Measurements from ENCODE around the gene ARL4D. TPM values are rescaled to one million over a fixed set of nuclear protein-coding genes. Genes with fewer than 3 reads are reported as not detected.

Gene ARL4D
- total and polyA plus RNA-seq, 2 of the 4 experiments (the other 2 are of a cell fraction): 12.5 to 30.7 TPM

- Histone ChIP-seq H3K4me3 (ENCODE audit: insufficient read depth, low read depth, low read length) (no peak overlapping the region), H2BK15ac (ENCODE audit: low read depth, low read length) (no peak overlapping the region), H2AFZ (replicated peaks; ENCODE audit: low read length, poor library complexity) (peak overlapping the region; percentile 46), H3K56ac (ENCODE audit: extremely low read depth, insufficient read depth, low read length) (no peak overlapping the region), H2BK120ac (ENCODE audit: low read depth, low read length) (peak overlapping the region; percentile 23; the same call in 1 of the 2 replicates), H3K79me1 (ENCODE audit: low read depth in 1 of 2, low read length in 2 of 2) (peaks cover 0 to 17% of the 10 kb centered on the region in 2 experiments; a peak in 2 of 4 replicates), H2BK5ac (ENCODE audit: low read depth, low read length, poor library complexity, severe bottlenecking) (peak overlapping the region; percentile 14), H3K4me1 (ENCODE audit: control insufficient read depth, insufficient read depth, low read length) (peaks cover 11% of the 10 kb centered on the region), H2AK9ac (replicated peaks; ENCODE audit: low read depth, low read length, poor library complexity) (peak overlapping the region; percentile 38), H4K91ac (ENCODE audit: insufficient read depth, low read depth, low read length) (no peak overlapping the region), H4K5ac (ENCODE audit: low read depth, low read length) (no peak overlapping the region), H3K9ac (ENCODE audit: low read depth, low read length) (no peak overlapping the region), H3K4me2 (ENCODE audit: low read depth, low read length) (no peak overlapping the region), H3K27me3 (ENCODE audit: control insufficient read depth, insufficient read depth, low read length) (no peaks in the 10 kb centered on the region), H4K8ac (ENCODE audit: low read depth in 2 of 2, low read length in 2 of 2) (no peak overlapping the region), H2BK20ac (ENCODE audit: low read depth, low read length) (0 out of 2 replicates have a peak overlapping the region, but pooled peaks have one; percentile 21), H3K4ac (ENCODE audit: low read depth, low read length) (peak overlapping the region; percentile 46), H2AK5ac (ENCODE audit: low read depth, low read length) (peak overlapping the region; percentile 54), H3K36me3 (ENCODE audit: control insufficient read depth, insufficient read depth, low read length) (no peaks in the 10 kb centered on the region), H3K23ac (ENCODE audit: low read depth, low read length) (no peak overlapping the region), H3K27ac (ENCODE audit: insufficient read depth, low read length) (0 out of 2 replicates have a peak overlapping the region, but pooled peaks have one; percentile 5), H3K9me3 (ENCODE audit: control insufficient read depth, insufficient read depth, low read length) (no peaks in the 10 kb centered on the region), H3K9me1 (ENCODE audit: insufficient read depth, low read length) (peaks cover 7% of the 10 kb centered on the region), H3K14ac (replicated peaks; ENCODE audit: low read depth, low read length) (no peak overlapping the region), H3K18ac (ENCODE audit: low read depth, low read length) (no peak overlapping the region), H4K20me1 (ENCODE audit: insufficient read depth, low read length) (peaks cover 5% of the 10 kb centered on the region; the same call in 1 of the 2 replicates)
- WGBS, 2 experiments (ENCODE audit: extremely low coverage in 2 of 2, insufficient read length in 1 of 2): 90% methylated on average over 2 of the region's 5 CpGs; no CpG with 5 or more reads in 1 of the 2 experiments
- BruUV-seq (replicated peaks): no TSS peak
- intact Hi-C loops (cut with micrococcal nuclease) (no loop called here), in situ Hi-C loops (cut with MboI; ENCODE audit: low sequenced_read_pairs) (loop anchor here (25.0 kb wide), 1 partner anchor 369 kb away; the partner anchor contains the start of genes PTGES3L, RPL27 and RUNDC1), dilution Hi-C loops (cut with HindIII; ENCODE audit: low sequenced_read_pairs, unreplicated experiment) (no loop called here)
- no peak for TF ChIP-seq NFE2L2 (IDR thresholded peaks at IDR 0.05; ENCODE audit: low read depth, low read length)
- TF ChIP-seq RCOR1 (IDR thresholded peaks at IDR 0.05; ENCODE audit: insufficient replicate concordance, low read length): no peak
- TF ChIP-seq CHD1 (IDR thresholded peaks at IDR 0.05; ENCODE audit: low read depth, low read length): no peak
- no peak for TF ChIP-seq FOS (IDR thresholded peaks at IDR 0.05; ENCODE audit: low read depth, low read length)
- TF ChIP-seq MAZ (IDR thresholded peaks at IDR 0.05; ENCODE audit: borderline replicate concordance, low read depth, low read length): no peak
- TF ChIP-seq, protein P1, sequence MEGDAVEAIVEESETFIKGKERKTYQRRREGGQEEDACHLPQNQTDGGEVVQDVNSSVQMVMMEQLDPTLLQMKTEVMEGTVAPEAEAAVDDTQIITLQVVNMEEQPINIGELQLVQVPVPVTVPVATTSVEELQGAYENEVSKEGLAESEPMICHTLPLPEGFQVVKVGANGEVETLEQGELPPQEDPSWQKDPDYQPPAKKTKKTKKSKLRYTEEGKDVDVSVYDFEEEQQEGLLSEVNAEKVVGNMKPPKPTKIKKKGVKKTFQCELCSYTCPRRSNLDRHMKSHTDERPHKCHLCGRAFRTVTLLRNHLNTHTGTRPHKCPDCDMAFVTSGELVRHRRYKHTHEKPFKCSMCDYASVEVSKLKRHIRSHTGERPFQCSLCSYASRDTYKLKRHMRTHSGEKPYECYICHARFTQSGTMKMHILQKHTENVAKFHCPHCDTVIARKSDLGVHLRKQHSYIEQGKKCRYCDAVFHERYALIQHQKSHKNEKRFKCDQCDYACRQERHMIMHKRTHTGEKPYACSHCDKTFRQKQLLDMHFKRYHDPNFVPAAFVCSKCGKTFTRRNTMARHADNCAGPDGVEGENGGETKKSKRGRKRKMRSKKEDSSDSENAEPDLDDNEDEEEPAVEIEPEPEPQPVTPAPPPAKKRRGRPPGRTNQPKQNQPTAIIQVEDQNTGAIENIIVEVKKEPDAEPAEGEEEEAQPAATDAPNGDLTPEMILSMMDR (conservative IDR thresholded peaks at IDR 0.05; ENCODE audit: low read depth, low read length): no peak
- no peak for TF ChIP-seq MXI1 (IDR thresholded peaks at IDR 0.05; ENCODE audit: borderline replicate concordance, low read depth, low read length)
- TF ChIP-seq POLR2A (IDR thresholded peaks at IDR 0.05; ENCODE audit: low read depth, low read length): no peak
- no peak for TF ChIP-seq MAFK (IDR thresholded peaks at IDR 0.05; ENCODE audit: low read depth, low read length)
- TF ChIP-seq BHLHE40 (IDR thresholded peaks at IDR 0.05; ENCODE audit: low read depth, low read length): no peak
- TF ChIP-seq, protein P2, sequence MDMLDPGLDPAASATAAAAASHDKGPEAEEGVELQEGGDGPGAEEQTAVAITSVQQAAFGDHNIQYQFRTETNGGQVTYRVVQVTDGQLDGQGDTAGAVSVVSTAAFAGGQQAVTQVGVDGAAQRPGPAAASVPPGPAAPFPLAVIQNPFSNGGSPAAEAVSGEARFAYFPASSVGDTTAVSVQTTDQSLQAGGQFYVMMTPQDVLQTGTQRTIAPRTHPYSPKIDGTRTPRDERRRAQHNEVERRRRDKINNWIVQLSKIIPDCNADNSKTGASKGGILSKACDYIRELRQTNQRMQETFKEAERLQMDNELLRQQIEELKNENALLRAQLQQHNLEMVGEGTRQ (IDR thresholded peaks at IDR 0.05; ENCODE audit: low read depth, low read length): no peak
- TF ChIP-seq, protein P3, sequence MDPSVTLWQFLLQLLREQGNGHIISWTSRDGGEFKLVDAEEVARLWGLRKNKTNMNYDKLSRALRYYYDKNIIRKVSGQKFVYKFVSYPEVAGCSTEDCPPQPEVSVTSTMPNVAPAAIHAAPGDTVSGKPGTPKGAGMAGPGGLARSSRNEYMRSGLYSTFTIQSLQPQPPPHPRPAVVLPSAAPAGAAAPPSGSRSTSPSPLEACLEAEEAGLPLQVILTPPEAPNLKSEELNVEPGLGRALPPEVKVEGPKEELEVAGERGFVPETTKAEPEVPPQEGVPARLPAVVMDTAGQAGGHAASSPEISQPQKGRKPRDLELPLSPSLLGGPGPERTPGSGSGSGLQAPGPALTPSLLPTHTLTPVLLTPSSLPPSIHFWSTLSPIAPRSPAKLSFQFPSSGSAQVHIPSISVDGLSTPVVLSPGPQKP (IDR thresholded peaks at IDR 0.05; ENCODE audit: borderline replicate concordance, low read depth, low read length): no peak
- no peak for TF ChIP-seq RAD21 (IDR thresholded peaks at IDR 0.05; ENCODE audit: low read length)
- no peak for TF ChIP-seq SMC3 (IDR thresholded peaks at IDR 0.05; ENCODE audit: low read depth, low read length)
- TF ChIP-seq RFX5 (IDR thresholded peaks at IDR 0.05; ENCODE audit: low read depth, low read length): no peak
- no peak for TF ChIP-seq CEBPB (IDR thresholded peaks at IDR 0.05; ENCODE audit: low read depth, low read length)
- no peak for DNase-seq
- ATAC-seq (ENCODE audit: low read depth): no peak
- POLR2A ChIA-PET (ENCODE audit: unreplicated experiment): interaction anchor here (1.5 to 1.6 kb wide), 2 partner anchors 11 to 41 kb away, joined by 6 to 22 read pairs; no protein-coding TSS in a partner anchor
- CTCF ChIA-PET: interaction anchor here (1.5 kb wide), 1 partner anchor 18 kb away, joined by 4 read pairs; no protein-coding TSS in a partner anchor
These were observed 42.3 kb upstream of the ARL4D start for GRCh38 chr17:43356450-43356849.
